Mucosa of descending colon (tissue), 3 donors: Measurements from ENCODE around the gene PRR14. TPM values are rescaled to one million over a fixed set of nuclear protein-coding genes. Genes with fewer than 3 reads are reported as not detected.

Experiments used
- ATAC-seq: fragments of 200-7000 bp; cut with Tn5 transposase; one replicate; pipeline ENCODE4 v1.9.1; 2020; ENCODE audit warnings: mild to moderate bottlenecking, moderate library complexity
- DNase-seq, 3 donors: peaks; one replicate each; pipeline ENCODE4 v3.0.0-alpha.2; 2020
- H3K36me3 ChIP-seq: fragments of 200-600 bp; one replicate; pipeline ENCODE4 v1.8.0; 2021; ENCODE audit warnings: low read depth, mild to moderate bottlenecking
- H3K4me1 ChIP-seq: fragments of 200-600 bp; one replicate; pipeline ENCODE4 v1.8.0; 2021; ENCODE audit warnings: low read depth, mild to moderate bottlenecking
- H3K4me3 ChIP-seq: fragments of 200-600 bp; one replicate; pipeline ENCODE4 v1.8.0; 2021; ENCODE audit warnings: mild to moderate bottlenecking
- H3K9me3 ChIP-seq: fragments of 200-600 bp; one replicate; pipeline ENCODE4 v1.8.0; 2021; ENCODE audit warnings: mild to moderate bottlenecking
- CTCF ChIP-seq: fragments of 200-600 bp; IDR thresholded peaks from one replicate; pipeline ENCODE4 v1.8.0; 2022; ENCODE audit warnings: antibody characterized with exemption, mild to moderate bottlenecking
- intact Hi-C, 2 donors: fragments of 100-400 bp; cut with DNase I in 1 of 2; cut with micrococcal nuclease in 1 of 2; formaldehyde crosslinking; loops; one replicate each; pipeline versions ENCODE4 v1.11.0 to v1.11.1; 2022; cut with DNase I, micrococcal nuclease
- total RNA-seq, 3 donors: library from RNA; stranded (reverse); fragmentation: NEBNext Ultra II Directional in 2 of 3; extraction: Animal tissue kit (Norgen Biotek cat#: 25700) in 2 of 3; gene quantifications; one replicate each; pipeline versions ENCODE4 v1.2.1 to v1.2.4, GENCODE V29; 2021 to 2023
- donor health status: DM: no; HTN: no; CAD: no; lungs with moderate emphysema.
- donor health status: DM: no; HTN: no; CAD: no.
- donor health status: DM: no; HTN: yes; CAD: no.

PRR14 gene
- total RNA-seq, 3 donors from 2014 or later: 42.1 to 65.6 (median 45.6) TPM

DNA sequence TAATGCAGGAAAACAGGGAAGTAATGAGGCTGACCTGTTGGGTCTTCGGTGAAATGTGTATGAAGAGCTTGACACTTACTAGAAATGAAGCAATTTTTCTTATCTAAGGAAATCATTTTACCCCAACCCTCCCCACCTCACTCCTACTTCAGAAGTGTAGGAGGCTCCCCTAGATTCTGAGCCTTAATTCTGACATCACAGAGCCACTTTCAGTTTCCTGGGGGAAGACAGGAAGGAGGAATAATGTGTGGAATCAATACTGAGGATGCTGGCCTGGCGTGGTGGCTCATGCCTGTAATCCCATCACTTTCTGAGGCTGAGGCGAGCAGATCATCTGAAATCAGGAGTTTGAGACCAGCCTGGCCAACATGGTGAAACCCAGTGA, 27.8 kb downstream of the PRR14 start:
- Histone ChIP-seq H3K9me3 (no peaks in the 10 kb centered on the region), H3K4me1 (no peaks in the 10 kb centered on the region), H3K36me3 (no peaks in the 10 kb centered on the region), H3K4me3 (no peak overlapping the region)
- ATAC-seq (no peak), DNase-seq (no peak)
- intact Hi-C loops: no loop called here
- TF ChIP-seq CTCF: no peak

- no peaks in the 10 kb centered on the region for H3K9me3 ChIP-seq
- H3K4me3 ChIP-seq: no peak overlapping the region
- TF ChIP-seq CTCF: no peak
- intact Hi-C loops: no loop called here
- ATAC-seq (no peak), DNase-seq (no peak)
- no peaks in the 10 kb centered on the region for H3K4me1 ChIP-seq
- no peaks in the 10 kb centered on the region for H3K36me3 ChIP-seq
Observed at GRCh38 chr16:30680326-30680725, 29.6 kb downstream of the PRR14 start.

DNA sequence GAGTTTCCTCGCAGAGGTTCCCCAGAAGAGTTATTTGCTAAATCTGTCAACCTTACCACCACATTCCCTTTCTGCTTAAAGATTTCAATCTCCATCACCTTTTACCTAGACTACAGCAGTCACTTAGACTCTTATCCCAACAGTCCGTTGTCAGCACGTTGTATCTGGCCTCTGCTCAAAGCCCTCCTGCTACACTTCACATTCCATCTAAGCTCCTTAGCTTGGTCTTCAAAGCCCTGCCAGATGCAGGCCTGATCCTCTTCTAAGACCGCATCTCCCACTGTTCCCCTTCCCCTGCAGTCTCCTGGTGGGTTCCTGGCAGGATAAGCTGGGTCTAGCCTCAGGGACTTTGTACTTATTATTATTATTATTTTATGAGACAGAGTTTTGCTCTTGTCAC, 37.9 kb downstream of the PRR14 start:
- intact Hi-C loops: no loop called here
- TF ChIP-seq CTCF: no peak
- Histone ChIP-seq H3K4me3 (no peak overlapping the region), H3K9me3 (no peaks in the 10 kb centered on the region), H3K36me3 (no peaks in the 10 kb centered on the region), H3K4me1 (no peaks in the 10 kb centered on the region)
- no peak for ATAC-seq
- DNase-seq: no peak

DNA sequence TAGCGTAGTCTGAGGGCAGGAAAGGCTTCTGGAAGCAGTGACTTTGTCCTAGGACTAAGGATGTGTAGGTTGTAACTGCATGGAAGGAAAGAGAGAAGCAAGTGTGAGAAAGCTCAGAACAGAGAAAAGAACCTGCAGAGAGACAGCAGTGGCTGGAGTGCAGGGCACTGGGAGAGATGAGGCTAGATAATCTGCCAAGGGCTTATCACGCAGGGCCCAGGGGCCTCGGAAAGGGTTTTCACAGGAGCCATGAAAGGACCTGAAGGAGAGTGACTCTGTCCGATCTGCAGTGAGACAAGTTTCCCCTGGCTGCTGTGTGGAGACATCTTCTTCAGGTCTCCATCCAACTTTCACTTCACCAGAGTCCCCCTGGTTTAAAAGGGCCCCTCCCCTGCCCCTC, 41.1 kb downstream of the PRR14 start:
- ATAC-seq (no peak), DNase-seq (no peak)
- H3K9me3 ChIP-seq: no peaks in the 10 kb centered on the region
- intact Hi-C loops: no loop called here
- H3K4me1 ChIP-seq: no peaks in the 10 kb centered on the region
- H3K4me3 ChIP-seq: no peak overlapping the region
- no peaks in the 10 kb centered on the region for H3K36me3 ChIP-seq
- no peak for TF ChIP-seq CTCF

- DNase-seq (no peak), ATAC-seq (no peak)
- TF ChIP-seq CTCF: no peak
- intact Hi-C loops: no loop called here
- H3K4me1 ChIP-seq: peaks cover 5% of the 10 kb centered on the region
- no peak overlapping the region for H3K4me3 ChIP-seq
- H3K9me3 ChIP-seq: no peaks in the 10 kb centered on the region
- no peaks in the 10 kb centered on the region for H3K36me3 ChIP-seq
Observed at GRCh38 chr16:30692396-30693064, 41.8 kb downstream of the PRR14 start.
